H1 (cell line): ENCODE measurements around the gene SEL1L. TPM values are rescaled to one million over a fixed set of nuclear protein-coding genes. Genes with fewer than 3 reads are reported as not detected.

Experiments
- CTCF ChIA-PET: fragments of 300-600 bp; sonication (Branson Sonifier 250); formaldehyde crosslinking; loops from one replicate; lab custom pipeline; 2021; ENCODE audit not compliant: partially characterized antibody; lab: Charles Lee
- POLR2A ChIA-PET: fragments of 300-600 bp; sonication (Branson Sonifier 250); formaldehyde crosslinking; loops from one replicate; lab custom pipeline; 2021; ENCODE audit warnings: inconsistent platforms; ENCODE audit not compliant: partially characterized antibody; lab: Charles Lee
- DNase-seq, 2 experiments: peaks; one replicate each; pipeline versions ENCODE4 v3.0.0 to v3.0.0-alpha.2; 2010 to 2022; ENCODE audit warnings: low spot score in 2 of 2, low read depth in 1 of 2, mixed read lengths in 1 of 2
- FAIRE-seq: peaks from 2 replicates; lab custom pipeline; 2011; peaks lifted over from hg19 to GRCh38; lab: Jason Lieb, UNC
- H2AFZ ChIP-seq: 2 replicates; pipeline ENCODE4 v1.8.1; 2012; ENCODE audit warnings: low read length, inconsistent platforms
- H2AK5ac ChIP-seq: 2 replicates; pipeline ENCODE4 v1.6.1; 2013; ENCODE audit warnings: low read depth, low read length
- H2BK120ac ChIP-seq: replicated peaks from 2 replicates; pipeline ENCODE3; 2013; ENCODE audit warnings: low read depth, low read length, inconsistent platforms
- H2BK12ac ChIP-seq: 2 replicates; pipeline ENCODE4 v1.6.1; 2013; ENCODE audit warnings: low read depth, low read length
- H2BK15ac ChIP-seq: 2 replicates; pipeline ENCODE4 v1.6.1; 2013; ENCODE audit warnings: low read length
- H2BK20ac ChIP-seq: 2 replicates; pipeline ENCODE4 v1.6.1; 2013; ENCODE audit warnings: low read length
- H2BK5ac ChIP-seq: 2 replicates; pipeline ENCODE4 v1.6.1; 2013; ENCODE audit warnings: low read depth, low read length
- H3K14ac ChIP-seq: 2 replicates; pipeline ENCODE4 v1.6.1; 2013; ENCODE audit warnings: inconsistent platforms; ENCODE audit not compliant: insufficient read length
- H3K18ac ChIP-seq: 2 replicates; pipeline ENCODE4 v1.6.1; 2013; ENCODE audit warnings: low read length; ENCODE audit errors: extremely low read depth
- H3K23ac ChIP-seq: 2 replicates; pipeline ENCODE4 v1.6.1; 2013; ENCODE audit warnings: inconsistent platforms; ENCODE audit not compliant: insufficient read length
- H3K23me2 ChIP-seq: 2 replicates; pipeline ENCODE4 v1.6.1; 2013; ENCODE audit warnings: low read depth, low read length
- H3K27ac ChIP-seq: 2 replicates; pipeline ENCODE4 v1.6.1; 2011; ENCODE audit warnings: low read depth, low read length, inconsistent platforms
- H3K27me3 ChIP-seq, 4 experiments: replicated peaks in 1 of 4; 1 replicate in 1 of 4; 2 replicates in 3 of 4; pipeline versions ENCODE4 v1.6.1 to v1.8.1; 2011 to 2013; ENCODE audit warnings: low read length in 3 of 4, mild to moderate bottlenecking in 3 of 4, inconsistent platforms in 2 of 4, mixed read lengths in 2 of 4, moderate library complexity in 1 of 4; ENCODE audit not compliant: control insufficient read depth in 3 of 4, insufficient read depth in 3 of 4; ENCODE audit errors: extremely low read depth in 1 of 4
- H3K36me3 ChIP-seq, 4 experiments: 2 replicates each; pipeline versions ENCODE4 v1.6.1 to v1.8.1; 2011 to 2013; ENCODE audit warnings: mild to moderate bottlenecking in 4 of 4, low read length in 3 of 4, moderate library complexity in 2 of 4, control low read depth in 1 of 4, inconsistent platforms in 1 of 4; ENCODE audit not compliant: insufficient read depth in 4 of 4, control insufficient read depth in 2 of 4
- H3K4ac ChIP-seq: replicated peaks from 2 replicates; pipeline ENCODE3; 2013; ENCODE audit warnings: low read length, low read depth, mixed read lengths, inconsistent platforms; ENCODE audit not compliant: insufficient read length
- H3K4me1 ChIP-seq, 4 experiments: replicated peaks in 1 of 4; 1 replicate in 1 of 4; 2 replicates in 3 of 4; pipeline versions ENCODE4 v1.6.1 to v1.8.1; 2011 to 2013; ENCODE audit warnings: low read length in 3 of 4, inconsistent platforms in 2 of 4, mixed read lengths in 1 of 4; ENCODE audit not compliant: insufficient read depth in 4 of 4, control insufficient read depth in 3 of 4
- H3K4me2 ChIP-seq, 2 experiments: 2 replicates each; pipeline versions ENCODE4 v1.6.1 to v1.8.1; 2011 to 2013; ENCODE audit warnings: low read depth in 2 of 2, low read length in 2 of 2, control low read depth in 1 of 2, inconsistent platforms in 1 of 2, mild to moderate bottlenecking in 1 of 2; ENCODE audit not compliant: insufficient read depth in 1 of 2
- H3K4me3 ChIP-seq, 4 experiments: fragments of 200-600, 300-600 bp in 1 of 4; sonication (generic), shearing (Covaris generic), sonication (Bioruptor Twin) in 1 of 4; 2 replicates each; pipeline versions ENCODE4 v1.5.1 to v1.8.1; 2011 to 2016; ENCODE audit warnings: low read length in 4 of 4, low read depth in 3 of 4, control low read depth in 2 of 4, inconsistent platforms in 2 of 4, mild to moderate bottlenecking in 2 of 4, mixed read lengths in 1 of 4, moderate library complexity in 1 of 4; ENCODE audit not compliant: insufficient read depth in 2 of 4; ENCODE audit errors: extremely low read depth in 1 of 4
- H3K56ac ChIP-seq: replicated peaks from 2 replicates; pipeline ENCODE3; 2013; ENCODE audit warnings: low read depth, mild to moderate bottlenecking, mixed read lengths, low read length, inconsistent platforms; ENCODE audit not compliant: insufficient read length
- H3K79me1 ChIP-seq: 2 replicates; pipeline ENCODE4 v1.6.1; 2013; ENCODE audit warnings: low read depth, low read length, control low read depth
- H3K79me2 ChIP-seq, 2 experiments: 2 replicates each; pipeline versions ENCODE4 v1.6.1 to v1.8.1; 2012 to 2013; ENCODE audit warnings: low read length in 2 of 2, mild to moderate bottlenecking in 2 of 2, inconsistent platforms in 1 of 2; ENCODE audit not compliant: insufficient read depth in 2 of 2, control insufficient read depth in 1 of 2
- H3K9ac ChIP-seq, 4 experiments: replicated peaks in 1 of 4; 1 replicate in 1 of 4; 2 replicates in 3 of 4; pipeline versions ENCODE4 v1.6.1 to v1.8.1; 2011 to 2013; ENCODE audit warnings: low read depth in 3 of 4, low read length in 3 of 4, control low read depth in 2 of 4, mild to moderate bottlenecking in 2 of 4, moderate library complexity in 2 of 4, inconsistent platforms in 1 of 4; ENCODE audit errors: extremely low read depth in 1 of 4
- H3K9me3 ChIP-seq, 2 experiments: 2 replicates each; pipeline versions ENCODE4 v1.6.1 to v1.8.1; 2012 to 2013; ENCODE audit warnings: mild to moderate bottlenecking in 2 of 2, moderate library complexity in 2 of 2, control low read depth in 1 of 2, inconsistent platforms in 1 of 2, low read depth in 1 of 2, low read length in 1 of 2, mixed read lengths in 1 of 2; ENCODE audit not compliant: insufficient read depth in 2 of 2
- H4K20me1 ChIP-seq, 2 experiments: replicated peaks in 1 of 2; 2 replicates each; pipeline versions ENCODE3 to v1.8.1; 2011 to 2013; ENCODE audit warnings: inconsistent platforms in 2 of 2, low read length in 2 of 2, mild to moderate bottlenecking in 1 of 2; ENCODE audit not compliant: insufficient read depth in 2 of 2, control insufficient read depth in 1 of 2
- H4K5ac ChIP-seq: 2 replicates; pipeline ENCODE4 v1.6.1; 2013; ENCODE audit warnings: low read length, low read depth, mixed read lengths, inconsistent platforms; ENCODE audit not compliant: insufficient read length
- H4K8ac ChIP-seq: 2 replicates; pipeline ENCODE4 v1.8.0; 2013; ENCODE audit warnings: mild to moderate bottlenecking, moderate library complexity, low read length, inconsistent platforms; ENCODE audit not compliant: insufficient read depth; ENCODE audit errors: extremely low read depth
- H4K91ac ChIP-seq: replicated peaks from 2 replicates; pipeline ENCODE3; 2013; ENCODE audit warnings: low read length, mixed read lengths, inconsistent platforms; ENCODE audit not compliant: insufficient read length
- WGBS, 2 experiments: shearing (Covaris generic) in 1 of 2; methylation state at CpG; one replicate each; pipeline versions ENCODE4 v1.1.6 to v1.1.7; 2013 to 2015; ENCODE audit warnings: low lambda C conversion rate in 2 of 2, mixed read lengths in 2 of 2, inconsistent platforms in 1 of 2, low coverage in 1 of 2, missing lambda C conversion rate in 1 of 2; ENCODE audit not compliant: insufficient replicate concordance in 2 of 2, insufficient coverage in 1 of 2, insufficient read length in 1 of 2; ENCODE audit errors: extremely low coverage in 1 of 2, missing lambda C conversion rate in 1 of 2; 5-methylcytosine and 5-hydroxymethylcytosine counted together
- polyA plus RNA-seq, 7 experiments: library from polyadenylated mRNA; depleted of rRNA in 3 of 7; stranded (reverse) in 5 of 7; unstranded in 2 of 7; fragments of >200 nt in 5 of 7; fragments of 200-250 nt in 2 of 7; gene quantifications; 1 replicate in 5 of 7; 2 replicates in 1 of 7; 4 replicates in 1 of 7; pipeline versions ENCODE4 v1.2.1 to v1.2.3, GENCODE V29; 2011 to 2013; ENCODE audit warnings: missing spikeins in 2 of 7, mixed read lengths in 2 of 7
- total RNA-seq: library from RNA; stranded (reverse); fragmentation: NEBNext Ultra II Directional; extraction: Animal tissue kit (Norgen Biotek cat#: 25700); gene quantifications from 2 replicates; pipeline ENCODE4 v1.2.1, GENCODE V29; 2021

The SEL1L gene
- total and polyA plus RNA-seq, 2 of the 8 experiments (the other 6 are each of a cell fraction or from before 2014, with no cell fraction given), result 4.3 to 34.9 TPM

GRCh38 chr14:81562818-81563217 is 29.2 kb upstream of the SEL1L start:
- POLR2A ChIA-PET, result no interaction called here
- Histone ChIP-seq H2AFZ (peak overlapping the region; percentile 19; the same call in 1 of the 2 replicates), H3K4me2 (no peak overlapping the region)

More at GRCh38 chr14:81562818-81563217, 29.2 kb upstream of the SEL1L start:
- H4K8ac ChIP-seq, result no peak overlapping the region
- DNase-seq, result no peak
- no peak overlapping the region for H3K4ac ChIP-seq
- FAIRE-seq, result no peak
- H3K79me1 ChIP-seq, result no peaks in the 10 kb centered on the region
- peaks cover 0 to 3% (median 0%) of the 10 kb centered on the region in 4 experiments; a peak in 1 of 7 replicates for H3K27me3 ChIP-seq
- no peaks in the 10 kb centered on the region for H3K36me3 ChIP-seq
- 76% methylated on average over 2 of the region's 2 CpGs; no CpG with 5 or more reads in 1 of the 2 experiments for WGBS, 2 experiments
- no peak overlapping the region for H2AK5ac ChIP-seq
- H3K79me2 ChIP-seq, result no peaks in the 10 kb centered on the region
- CTCF ChIA-PET, result no interaction called here
- H2BK20ac ChIP-seq, result peak overlapping the region; percentile 15; the same call in 1 of the 2 replicates
- H3K9me3 ChIP-seq, result no peaks in the 10 kb centered on the region
- H3K4me3 ChIP-seq, result no peak overlapping the region
- no peak overlapping the region for H3K9ac ChIP-seq
- no peaks in the 10 kb centered on the region for H4K20me1 ChIP-seq
- H3K23ac ChIP-seq, result no peak overlapping the region
- no peak overlapping the region; the same call in 1 of the 2 replicates for H2BK12ac ChIP-seq
- no peak overlapping the region for H3K18ac ChIP-seq
- H3K4me1 ChIP-seq, result peaks cover 3 to 18% (median 7%) of the 10 kb centered on the region in 4 experiments; a peak in 5 of 7 replicates
- H4K91ac ChIP-seq, result no peak overlapping the region
- no peak overlapping the region for H3K27ac ChIP-seq
- H3K23me2 ChIP-seq, result no peaks in the 10 kb centered on the region; the same call in 1 of the 2 replicates
- H3K14ac ChIP-seq, result no peak overlapping the region
- H4K5ac ChIP-seq, result no peak overlapping the region
- no peak overlapping the region; the same call in 1 of the 2 replicates for H2BK5ac ChIP-seq
- no peak overlapping the region for H3K56ac ChIP-seq
- H2BK120ac ChIP-seq, result no peak overlapping the region
- no peak overlapping the region for H2BK15ac ChIP-seq
